SKM-1 treated with dmso at 0.1 percent for 144 hours (cell line): ENCODE results near the gene STYX.
A peak's percentile ranks its signal among the peaks of the same experiment; 100 is the strongest.

Source experiments
- DNase-seq: peaks from one replicate; lab custom pipeline; 2025; ENCODE audit not compliant: unreplicated experiment; lab: John Stamatoyannopoulos, UW

Gene STYX

GRCh38 chr14:52789118-52789517, 59.2 kb downstream of the STYX start:
- no peak for DNase-seq

- no peak for DNase-seq
These were observed 60.2 kb downstream of the STYX start for GRCh38 chr14:52790011-52790755.

- no peak for DNase-seq
These were observed 60.8 kb downstream of the STYX start for GRCh38 chr14:52790756-52791222.

GRCh38 chr14:52791223-52792096, 61.5 kb downstream of the STYX start, which contains the start of gene GNPNAT1:
GNPNAT1 (minus strand) TSS chr14:52791607; CDS start chr14:52784650, 6,957 bp downstream.
- peak; percentile 56 for DNase-seq

- no peak for DNase-seq
These were observed 62.1 kb downstream of the STYX start for GRCh38 chr14:52792097-52792415.

DNA sequence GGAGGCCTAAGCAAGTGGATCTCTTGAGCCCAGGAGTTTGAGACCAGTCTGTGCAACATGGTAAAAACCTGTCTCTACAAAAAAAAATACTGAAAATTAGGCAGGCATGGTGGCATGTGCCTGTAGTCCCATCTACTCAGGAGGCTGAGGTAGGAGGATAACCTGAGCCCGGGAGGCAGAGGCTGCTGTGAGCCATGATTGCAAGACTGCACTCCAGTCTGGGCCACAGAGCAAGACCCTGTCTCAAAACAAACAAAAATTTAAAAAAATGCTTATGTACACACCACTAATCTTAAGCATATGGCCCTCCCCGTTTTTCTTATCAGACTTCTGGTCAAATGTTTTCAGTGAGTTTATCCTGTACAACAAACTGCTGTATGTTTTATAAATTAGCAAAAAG, 63.1 kb downstream of the STYX start:
- no peak for DNase-seq

DNA sequence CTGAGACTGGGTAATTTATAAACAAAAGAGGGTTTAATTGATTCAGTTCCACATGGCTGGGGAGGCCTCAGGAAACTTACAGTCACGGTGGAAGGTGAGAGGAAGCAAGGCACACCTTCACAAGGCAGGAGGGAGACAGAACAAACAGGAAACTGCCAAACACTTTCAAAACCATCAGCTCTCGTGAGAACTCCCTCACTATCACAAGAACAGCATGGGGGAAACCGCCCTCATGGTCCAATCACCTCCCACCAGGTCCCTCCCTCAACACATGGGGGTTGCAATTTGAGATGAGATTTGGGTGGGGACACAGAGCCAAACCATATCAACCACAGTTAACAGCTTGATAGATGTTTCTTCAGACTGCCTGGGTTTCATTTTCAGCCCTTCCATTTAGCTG, 67.7 kb downstream of the STYX start:
- DNase-seq = no peak

DNA sequence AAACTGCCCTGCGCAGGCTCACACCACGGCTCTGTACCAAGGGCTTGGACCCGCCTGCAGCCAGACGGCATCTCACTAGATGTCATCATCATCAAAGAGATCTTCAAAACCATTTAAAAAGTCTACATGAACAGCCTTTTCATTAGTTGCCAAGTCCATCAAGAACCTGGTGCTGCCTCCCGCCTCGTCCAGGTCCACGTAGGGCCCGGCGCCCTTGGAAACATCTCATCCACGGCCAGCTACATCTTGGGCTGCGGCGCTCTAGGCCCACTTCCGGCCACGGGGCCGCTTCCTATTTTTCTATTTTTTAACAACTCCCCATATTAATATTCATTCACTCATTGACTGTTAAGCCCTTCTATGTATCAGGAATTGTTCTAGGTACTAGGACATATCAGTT, 68.9 kb downstream of the STYX start:
- DNase-seq = no peak

GRCh38 chr14:52801014-52801712, 71.2 kb downstream of the STYX start:
- no peak for DNase-seq

- no peak for DNase-seq
These were observed 72.6 kb downstream of the STYX start for GRCh38 chr14:52802597-52802996.

DNA sequence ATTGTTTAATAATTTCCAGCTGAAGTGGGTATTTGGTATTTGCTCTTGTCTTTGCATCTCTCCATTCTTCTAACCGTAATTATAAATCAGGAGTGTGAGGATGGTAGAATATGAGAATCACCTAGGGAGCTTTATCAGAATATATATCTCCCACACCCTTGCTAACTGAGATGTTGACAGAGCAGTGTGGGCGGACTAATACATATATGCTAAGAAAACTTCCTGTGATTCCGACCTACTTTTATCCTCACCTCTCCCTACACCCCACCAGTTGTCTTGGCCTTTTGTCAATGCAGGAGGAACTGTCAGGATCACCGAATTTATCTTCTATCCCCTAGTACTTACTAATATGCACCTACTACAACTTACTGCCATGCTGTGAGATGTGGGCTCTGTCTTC, 76.1 kb downstream of the STYX start:
- DNase-seq = no peak

GRCh38 chr14:52808101-52808500, 78.1 kb downstream of the STYX start:
- no peak for DNase-seq

DNA sequence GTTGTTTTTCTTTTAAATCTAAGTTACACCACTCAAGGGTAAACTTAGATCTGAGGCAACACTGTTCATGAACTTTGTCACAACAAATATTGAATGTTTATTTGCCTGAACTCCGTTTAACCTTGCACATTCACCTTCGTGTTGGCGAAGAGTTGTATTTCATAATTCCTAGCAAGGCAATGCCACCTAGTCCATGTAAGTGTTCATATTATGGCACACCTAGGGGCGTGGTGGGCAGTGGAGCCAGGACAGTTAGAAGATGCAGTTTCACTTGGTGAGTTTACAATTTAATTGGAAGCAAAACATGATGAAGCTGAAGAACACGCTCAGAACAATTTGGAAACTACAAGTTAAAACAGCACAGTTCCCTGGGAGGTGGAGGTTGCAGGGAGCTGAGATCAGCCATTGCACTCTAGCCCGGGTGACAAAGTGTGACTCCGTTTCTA, 91.9 kb downstream of the STYX start:
- no peak for DNase-seq

- no peak for DNase-seq
These were observed 94.5 kb downstream of the STYX start for GRCh38 chr14:52824462-52824861.
